ENCODE measurements around the gene TXLNB. TPM values are rescaled to one million over a fixed set of nuclear protein-coding genes. Genes with fewer than 3 reads are reported as not detected.

Gene TXLNB
- total and polyA plus RNA-seq, 2 donors (not counting 3 experiments of a cell fraction or from before 2014, with no cell fraction given), result 0.04 to 0.18 TPM

GRCh38 chr6:139316622-139317317 lies 25.0 kb upstream of the TXLNB start:
- Histone ChIP-seq H3K9me1 (replicated peaks; ENCODE audit: control insufficient read depth, extremely low read depth, insufficient read depth, low read length) (no peaks in the 10 kb centered on the region), H3K9me3 (replicated peaks; ENCODE audit: control insufficient read depth, insufficient read depth, low read length) (no peaks in the 10 kb centered on the region), H3K4me2 (ENCODE audit: insufficient read depth, low read length) (no peak overlapping the region), H3K4me3 (replicated peaks in 1 of 3; ENCODE audit: insufficient read depth in 1 of 3, low read depth in 1 of 3, low read length in 3 of 3) (no peak overlapping the region), H3K27me3 (ENCODE audit: control insufficient read depth in 2 of 2, insufficient read depth in 2 of 2, low read length in 2 of 2) (no peaks in the 10 kb centered on the region), H4K20me1 (replicated peaks; ENCODE audit: control insufficient read depth, extremely low read depth, insufficient read depth, low read length) (no peaks in the 10 kb centered on the region), H2AFZ (ENCODE audit: low read depth, low read length) (no peak overlapping the region), H3K79me2 (ENCODE audit: control insufficient read depth, insufficient read depth, low read length) (no peaks in the 10 kb centered on the region), H3K36me3 (ENCODE audit: control insufficient read depth in 2 of 2, extremely low read depth in 1 of 2, insufficient read depth in 2 of 2, low read length in 2 of 2) (no peaks in the 10 kb centered on the region), H3K4me1 (ENCODE audit: control insufficient read depth, extremely low read depth, insufficient read depth, low read length) (no peaks in the 10 kb centered on the region), H3K27ac (ENCODE audit: insufficient read depth, low read depth, low read length) (no peak overlapping the region), H3K9ac (replicated peaks; ENCODE audit: extremely low read depth, insufficient read depth, low read length) (no peak overlapping the region)
- no peak for FAIRE-seq
- TF ChIP-seq MYC (IDR thresholded peaks at IDR 0.05; ENCODE audit: low read depth, low read length) (no peak), POLR2AphosphoS5 (IDR thresholded peaks at IDR 0.05; ENCODE audit: insufficient read depth, low read depth, low read length) (no peak), MAX (IDR thresholded peaks at IDR 0.05; ENCODE audit: insufficient read depth, insufficient read length) (no peak), POLR2A (IDR thresholded peaks at IDR 0.05; ENCODE audit: low read depth, low read length) (no peak), GATA2 (IDR thresholded peaks at IDR 0.05; ENCODE audit: insufficient read depth, insufficient read length, low read depth, low read length) (no peak), FOS (IDR thresholded peaks at IDR 0.05; ENCODE audit: borderline replicate concordance, insufficient read depth, low read length) (no peak), EZH2 (IDR thresholded peaks at IDR 0.05; ENCODE audit: borderline replicate concordance, low read depth, low read length, severe bottlenecking) (no peak), JUN (IDR thresholded peaks at IDR 0.05; ENCODE audit: borderline replicate concordance, insufficient read depth, insufficient read length, low read depth) (no peak), CTCF (IDR thresholded peaks at IDR 0.05; ENCODE audit: extremely low read depth in 1 of 2, insufficient read depth in 1 of 2, low read depth in 1 of 2, low read length in 2 of 2) (no peak)
- ChIA-PET CTCF (interaction anchor here (0.6 to 1.0 kb wide), 3 partner anchors 11 to 26 kb away, joined by 3 read pairs; no protein-coding TSS in a partner anchor), POLR2A (no interaction called here)
- intact Hi-C loops (cut with micrococcal nuclease) (no loop called here), dilution Hi-C loops (cut with MboI; ENCODE audit: extremely low pct_ligation_motif_present, low sequenced_read_pairs) (no loop called here)
- no peak for DNase-seq (ENCODE audit: low read depth, low spot score)
- BruUV-seq (replicated peaks), result no TSS peak

Data from endothelial cell of umbilical vein (primary cell).